ENCODE data around the gene NUP210.
A peak's percentile ranks its signal among the peaks of the same experiment; 100 is the strongest.

The NUP210 gene

GRCh38 chr3:13286873-13287272 lies 133.2 kb downstream of the NUP210 start:
- DNase-seq, result no peak

- DNase-seq, result no peak
Observed at GRCh38 chr3:13285007-13285567, 135.0 kb downstream of the NUP210 start.

GRCh38 chr3:13283877-13284264 lies 136.3 kb downstream of the NUP210 start:
- no peak for DNase-seq

GRCh38 chr3:13282986-13283876 lies 136.9 kb downstream of the NUP210 start:
- DNase-seq, result peak in 1 of 2 experiments; percentile 7

- no peak for DNase-seq
Observed at GRCh38 chr3:13282358-13282985, 137.7 kb downstream of the NUP210 start.

- no peak for DNase-seq
Observed at GRCh38 chr3:13281507-13282357, 138.4 kb downstream of the NUP210 start.

GRCh38 chr3:13280811-13281506 lies 139.2 kb downstream of the NUP210 start:
- no peak for DNase-seq

- no peak for DNase-seq
Observed at GRCh38 chr3:13280122-13280790, 139.9 kb downstream of the NUP210 start.

GRCh38 chr3:13279532-13279910 lies 140.6 kb downstream of the NUP210 start:
- no peak for DNase-seq

GRCh38 chr3:13278783-13279531 lies 141.2 kb downstream of the NUP210 start:
- DNase-seq, result no peak

GRCh38 chr3:13277860-13278531 lies 142.1 kb downstream of the NUP210 start:
- DNase-seq, result no peak

- no peak for DNase-seq
Observed at GRCh38 chr3:13277196-13277813, 142.8 kb downstream of the NUP210 start.

GRCh38 chr3:13276438-13277195 lies 143.5 kb downstream of the NUP210 start:
- DNase-seq, result no peak

- DNase-seq, result no peak
Observed at GRCh38 chr3:13275376-13276005, 144.6 kb downstream of the NUP210 start.

- DNase-seq, result no peak
Observed at GRCh38 chr3:13274551-13275332, 145.4 kb downstream of the NUP210 start.

GRCh38 chr3:13274125-13274524 lies 146.0 kb downstream of the NUP210 start:
- DNase-seq, result no peak

GRCh38 chr3:13273604-13274105 lies 146.5 kb downstream of the NUP210 start:
- DNase-seq, result no peak

Data from NCI-H1930 (cell line).